GM19193 (cell line): ENCODE data around the gene BOK.

ENCODE experiments used
- POLR2A ChIP-seq: IDR thresholded peaks from 4 replicates; pipeline ENCODE4 v1.6.1; 2011; ENCODE audit not compliant: insufficient read depth, insufficient read length; ENCODE audit errors: extremely low read depth

BOK gene

GRCh38 chr2:241618296-241618805 is 59.8 kb downstream of the BOK start:
- TF ChIP-seq POLR2A = no peak

GRCh38 chr2:241618829-241619228 is 60.3 kb downstream of the BOK start:
- no peak for TF ChIP-seq POLR2A

- TF ChIP-seq POLR2A = no peak
Measured at GRCh38 chr2:241619597-241620418, 61.3 kb downstream of the BOK start.

GRCh38 chr2:241620419-241620769 is 61.8 kb downstream of the BOK start:
- TF ChIP-seq POLR2A = no peak
